Measurements from ENCODE around the gene AKT3.

DNA sequence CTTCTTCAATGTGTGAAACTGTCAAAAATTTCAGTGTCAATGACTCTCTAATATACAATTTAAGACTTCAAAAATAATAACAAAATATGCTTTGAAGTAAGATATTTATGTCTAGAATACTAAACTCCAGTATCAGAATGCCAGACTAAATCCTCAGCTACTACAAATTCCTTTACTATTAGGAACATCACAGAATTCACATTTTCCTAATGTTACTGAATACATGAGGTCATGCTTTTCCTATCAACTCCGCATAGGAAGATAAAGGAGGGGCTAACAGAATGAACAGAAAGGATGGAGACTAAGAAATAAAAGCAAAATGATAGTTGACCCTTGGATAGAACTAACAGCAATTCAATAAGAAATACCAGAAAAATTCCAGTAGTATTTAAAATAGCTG lies 301.5 kb downstream of the AKT3 start:
- no peak for TF ChIP-seq TAF1 (IDR thresholded peaks at IDR 0.05; ENCODE audit: low read depth)
- TF ChIP-seq CREB1 (IDR thresholded peaks at IDR 0.05; ENCODE audit: low read depth) = no peak
- no peak for TF ChIP-seq CEBPB (IDR thresholded peaks at IDR 0.05)
- TF ChIP-seq YY1 (IDR thresholded peaks at IDR 0.05; ENCODE audit: low read depth) = no peak
- TF ChIP-seq TCF12 (IDR thresholded peaks at IDR 0.05; ENCODE audit: low read depth) = no peak
- TF ChIP-seq EP300 (IDR thresholded peaks at IDR 0.05; ENCODE audit: borderline replicate concordance) = no peak
- no peak for TF ChIP-seq TEAD4 (IDR thresholded peaks at IDR 0.05)
- TF ChIP-seq, protein P1, sequence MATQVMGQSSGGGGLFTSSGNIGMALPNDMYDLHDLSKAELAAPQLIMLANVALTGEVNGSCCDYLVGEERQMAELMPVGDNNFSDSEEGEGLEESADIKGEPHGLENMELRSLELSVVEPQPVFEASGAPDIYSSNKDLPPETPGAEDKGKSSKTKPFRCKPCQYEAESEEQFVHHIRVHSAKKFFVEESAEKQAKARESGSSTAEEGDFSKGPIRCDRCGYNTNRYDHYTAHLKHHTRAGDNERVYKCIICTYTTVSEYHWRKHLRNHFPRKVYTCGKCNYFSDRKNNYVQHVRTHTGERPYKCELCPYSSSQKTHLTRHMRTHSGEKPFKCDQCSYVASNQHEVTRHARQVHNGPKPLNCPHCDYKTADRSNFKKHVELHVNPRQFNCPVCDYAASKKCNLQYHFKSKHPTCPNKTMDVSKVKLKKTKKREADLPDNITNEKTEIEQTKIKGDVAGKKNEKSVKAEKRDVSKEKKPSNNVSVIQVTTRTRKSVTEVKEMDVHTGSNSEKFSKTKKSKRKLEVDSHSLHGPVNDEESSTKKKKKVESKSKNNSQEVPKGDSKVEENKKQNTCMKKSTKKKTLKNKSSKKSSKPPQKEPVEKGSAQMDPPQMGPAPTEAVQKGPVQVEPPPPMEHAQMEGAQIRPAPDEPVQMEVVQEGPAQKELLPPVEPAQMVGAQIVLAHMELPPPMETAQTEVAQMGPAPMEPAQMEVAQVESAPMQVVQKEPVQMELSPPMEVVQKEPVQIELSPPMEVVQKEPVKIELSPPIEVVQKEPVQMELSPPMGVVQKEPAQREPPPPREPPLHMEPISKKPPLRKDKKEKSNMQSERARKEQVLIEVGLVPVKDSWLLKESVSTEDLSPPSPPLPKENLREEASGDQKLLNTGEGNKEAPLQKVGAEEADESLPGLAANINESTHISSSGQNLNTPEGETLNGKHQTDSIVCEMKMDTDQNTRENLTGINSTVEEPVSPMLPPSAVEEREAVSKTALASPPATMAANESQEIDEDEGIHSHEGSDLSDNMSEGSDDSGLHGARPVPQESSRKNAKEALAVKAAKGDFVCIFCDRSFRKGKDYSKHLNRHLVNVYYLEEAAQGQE (IDR thresholded peaks at IDR 0.05; ENCODE audit: low read depth) = no peak
- TF ChIP-seq FOXM1 (IDR thresholded peaks at IDR 0.05; ENCODE audit: borderline replicate concordance, low read depth) = no peak
- TF ChIP-seq, protein P2, sequence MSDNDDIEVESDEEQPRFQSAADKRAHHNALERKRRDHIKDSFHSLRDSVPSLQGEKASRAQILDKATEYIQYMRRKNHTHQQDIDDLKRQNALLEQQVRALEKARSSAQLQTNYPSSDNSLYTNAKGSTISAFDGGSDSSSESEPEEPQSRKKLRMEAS (IDR thresholded peaks at IDR 0.05) = no peak
- no peak for TF ChIP-seq RAD21 (IDR thresholded peaks at IDR 0.05; ENCODE audit: low read depth)
